C4-2B (cell line): ENCODE measurements around the gene SPAG17.

ENCODE experiments used
- CTCF ChIP-seq: fragments of 450-650 bp; conservative IDR thresholded peaks from 2 replicates; pipeline ENCODE4 v1.5.1; 2017; ENCODE audit warnings: mild to moderate bottlenecking
- ZFX ChIP-seq: fragments of 450-650 bp; IDR thresholded peaks from 2 replicates; pipeline ENCODE4 v1.6.1; 2017

DNA sequence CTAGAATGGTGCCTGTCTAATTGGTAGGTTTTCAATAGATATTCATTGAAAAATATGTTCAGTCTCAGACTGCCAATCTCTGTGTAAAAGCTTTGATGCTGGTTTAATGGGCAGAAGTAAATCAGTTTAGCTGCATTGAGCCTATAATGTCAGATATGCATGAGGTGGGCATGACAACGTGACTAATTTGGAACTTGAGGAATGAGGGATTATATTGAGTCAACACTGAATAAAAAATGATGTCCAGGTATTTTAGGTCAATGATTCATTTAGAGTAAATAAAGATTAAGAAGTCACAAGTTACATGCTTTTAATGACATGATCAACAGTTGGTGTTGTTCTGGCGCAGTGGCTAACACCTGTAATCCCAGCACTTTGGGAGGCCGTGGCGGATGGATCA, 252.5 kb downstream of the SPAG17 start:
- TF ChIP-seq CTCF, result no peak
- no peak for TF ChIP-seq ZFX
